H7 (cell line): ENCODE results near the gene KRTAP10-6. TPM values are rescaled to one million over a fixed set of nuclear protein-coding genes. Genes with fewer than 3 reads are reported as not detected.

Experiments
- DNase-seq: peaks from one replicate; pipeline ENCODE4 v3.0.0; 2012
- H3K27me3 ChIP-seq: 2 replicates; pipeline ENCODE4 v1.6.0; 2011; ENCODE audit warnings: mild to moderate bottlenecking, low read length; ENCODE audit not compliant: control insufficient read depth, insufficient read depth
- H3K36me3 ChIP-seq: replicated peaks from 2 replicates; pipeline ENCODE4 v1.5.1; 2011; ENCODE audit warnings: low read length; ENCODE audit not compliant: control insufficient read depth, insufficient read depth
- H3K4me3 ChIP-seq: 2 replicates; pipeline ENCODE4 v1.5.1; 2011; ENCODE audit warnings: low read depth, mild to moderate bottlenecking, control low read depth, low read length, moderate library complexity; ENCODE audit not compliant: insufficient read depth
- total RNA-seq: library from RNA; depleted of rRNA; stranded (reverse); fragments of >200 nt; shearing (Covaris generic); gene quantifications from 2 replicates; pipeline ENCODE4 v1.2.3, GENCODE V29; 2014

Gene KRTAP10-6
- total RNA-seq, 1 experiment from 2014 or later = not detected

DNA sequence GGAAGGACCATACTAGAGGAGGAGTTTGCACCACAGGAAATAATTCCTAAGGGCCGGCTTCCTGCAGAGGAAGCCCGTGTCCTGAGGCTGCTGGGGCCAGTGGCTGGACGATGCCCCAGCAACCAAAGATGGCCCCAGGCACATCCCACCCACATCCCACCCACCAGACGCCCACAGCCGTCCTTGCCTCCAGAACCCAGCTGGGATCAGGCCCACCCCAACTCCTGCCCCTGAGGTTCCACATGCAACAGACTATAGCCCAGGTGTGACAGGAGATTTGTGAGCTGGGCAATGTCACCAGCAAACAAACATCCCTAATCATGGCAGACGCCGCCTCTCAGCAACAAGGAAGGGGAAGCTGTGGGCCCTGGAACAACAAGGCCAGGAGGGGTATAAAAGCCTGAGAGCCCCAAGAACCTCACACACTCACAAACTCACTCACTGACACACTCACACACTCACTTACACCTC, 34.4 kb upstream of the KRTAP10-6 start, which contains the start of gene KRTAP10-9:
Gene KRTAP10-9, plus strand, starts transcription at position 421 of the 471 bp plus-strand sequence. CDS start 79 bp downstream, outside the sequence.
- DNase-seq = peak; percentile 30
- Histone ChIP-seq H3K36me3 (no peaks in the 10 kb centered on the region), H3K4me3 (no peak within 1 kb of the TSS), H3K27me3 (no peaks in the 10 kb centered on the region)

DNA sequence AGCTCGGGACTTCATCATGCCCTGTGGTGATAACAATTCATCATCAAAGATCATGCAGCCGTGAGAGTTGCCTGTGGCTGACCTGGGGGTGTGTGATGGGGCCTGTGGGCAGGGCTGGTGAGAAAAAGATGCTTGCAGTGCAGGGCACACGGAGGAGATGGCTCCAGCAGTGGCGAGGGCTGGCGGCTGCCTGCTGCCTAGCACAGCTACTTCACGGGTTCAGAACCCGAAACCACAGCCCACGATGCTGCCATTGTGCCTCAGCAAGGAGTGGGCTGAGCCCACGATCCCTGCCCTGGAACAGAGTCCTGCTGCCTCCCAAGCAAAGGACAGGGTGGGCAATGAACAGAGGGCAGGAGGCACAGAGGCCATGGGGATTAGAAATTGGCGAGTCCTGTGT, 34.0 kb upstream of the KRTAP10-6 start:
- DNase-seq = no peak
- H3K36me3 ChIP-seq = no peaks in the 10 kb centered on the region
- H3K27me3 ChIP-seq = no peaks in the 10 kb centered on the region
- no peak overlapping the region for H3K4me3 ChIP-seq

DNA sequence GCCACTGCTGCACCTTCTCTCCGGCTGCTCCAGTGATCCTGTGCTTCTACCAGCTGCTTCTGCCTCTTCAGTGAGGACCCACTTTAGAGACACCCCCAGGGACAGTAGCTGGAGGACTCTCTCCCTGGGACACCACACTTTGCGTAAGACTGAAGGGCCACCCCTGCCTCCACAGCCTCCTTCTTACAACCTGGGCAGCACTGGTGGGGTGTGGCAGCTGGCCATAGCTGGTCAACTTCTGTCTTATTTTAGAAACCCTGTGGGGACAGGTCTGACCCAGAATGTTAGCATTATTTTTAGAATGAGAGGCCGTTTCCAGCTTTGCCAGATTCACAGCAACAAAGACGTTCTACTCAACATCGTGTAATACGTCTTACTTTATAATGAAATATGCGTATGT, 33.5 kb upstream of the KRTAP10-6 start:
- no peak for DNase-seq
- H3K27me3 ChIP-seq = no peaks in the 10 kb centered on the region
- no peak overlapping the region for H3K4me3 ChIP-seq
- no peaks in the 10 kb centered on the region for H3K36me3 ChIP-seq

DNA sequence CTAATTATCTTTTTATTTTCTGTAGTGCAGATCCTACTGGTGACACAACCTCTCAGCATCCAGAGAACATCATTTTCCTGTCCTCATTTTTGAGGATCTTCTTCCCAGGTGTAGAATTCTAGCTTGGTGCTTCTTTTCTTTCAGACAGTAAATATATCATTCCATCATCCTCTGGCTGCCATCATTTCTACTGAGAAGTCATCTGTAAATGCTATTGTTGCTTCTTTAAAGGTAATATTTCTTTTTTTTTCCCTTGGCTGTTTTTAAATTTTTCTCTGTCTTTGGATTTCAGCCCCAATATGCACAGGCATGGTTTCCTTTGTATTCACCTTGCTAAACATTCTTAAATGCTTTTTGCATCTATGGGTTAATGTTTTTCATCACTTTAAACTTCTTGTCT, 31.3 kb upstream of the KRTAP10-6 start:
- DNase-seq = no peak
- Histone ChIP-seq H3K36me3 (no peaks in the 10 kb centered on the region), H3K4me3 (no peak overlapping the region), H3K27me3 (no peaks in the 10 kb centered on the region)

DNA sequence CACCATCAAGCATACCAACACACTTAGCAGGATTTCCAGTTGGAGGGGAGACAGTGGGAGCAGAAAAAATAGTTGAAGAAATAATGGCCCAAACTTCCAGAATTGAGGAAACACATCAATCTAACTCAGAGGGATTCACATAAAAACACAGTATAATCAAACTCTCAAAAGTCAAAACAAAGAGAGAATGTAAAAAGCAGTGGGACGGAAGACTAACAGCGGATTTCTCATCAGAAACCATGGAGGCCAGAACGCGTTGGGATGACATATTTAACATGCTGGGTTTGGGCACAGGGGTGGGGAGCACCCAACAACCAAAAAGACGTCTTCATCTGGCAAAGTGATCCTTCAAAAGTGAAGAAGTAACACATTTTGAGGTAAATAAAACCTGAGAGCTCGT, 27.6 kb upstream of the KRTAP10-6 start:
- no peaks in the 10 kb centered on the region for H3K27me3 ChIP-seq
- no peak for DNase-seq
- H3K36me3 ChIP-seq = no peaks in the 10 kb centered on the region
- no peak overlapping the region for H3K4me3 ChIP-seq

DNA sequence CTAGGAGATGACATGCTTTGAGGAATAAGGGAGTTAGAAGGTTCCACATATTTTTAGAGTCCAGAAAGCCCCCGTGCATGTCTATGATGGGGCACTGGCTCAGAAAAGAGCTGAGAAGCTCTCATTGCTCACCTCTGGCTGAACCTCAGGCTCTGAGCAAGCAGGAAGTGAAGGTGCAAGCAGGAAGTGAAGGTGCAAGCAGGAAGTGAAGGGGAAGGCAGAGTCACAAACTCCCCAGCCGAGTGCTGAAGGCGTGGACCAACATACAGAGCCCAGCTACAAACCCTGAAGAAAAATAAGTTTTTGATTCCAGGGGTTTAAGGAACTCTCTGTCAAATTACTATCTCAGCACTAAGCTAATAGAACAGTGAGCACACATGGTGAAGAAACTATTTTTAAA, 26.6 kb upstream of the KRTAP10-6 start:
- H3K4me3 ChIP-seq = no peak overlapping the region
- DNase-seq = no peak

DNA sequence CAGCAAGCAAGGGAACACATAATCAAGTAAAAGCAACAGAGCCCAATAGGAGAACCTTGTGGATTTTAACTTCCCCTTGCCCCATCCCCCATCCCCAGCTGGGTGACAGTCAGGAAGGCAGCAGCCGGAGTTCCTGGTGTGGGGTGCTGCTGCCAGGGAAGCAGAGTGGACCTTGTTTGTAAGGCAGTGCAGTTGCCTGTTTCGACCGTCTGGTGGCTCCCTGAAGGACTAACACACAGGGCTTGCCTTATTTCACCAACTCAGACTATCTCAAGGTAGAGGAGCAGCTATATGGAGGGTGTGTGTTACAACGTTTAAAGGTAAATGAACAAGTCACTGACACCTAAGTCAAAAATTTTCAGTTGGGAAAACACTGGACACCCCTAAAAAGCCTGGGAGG, 26.2 kb upstream of the KRTAP10-6 start:
- DNase-seq = peak; percentile 74
- Histone ChIP-seq H3K36me3 (no peaks in the 10 kb centered on the region), H3K27me3 (no peaks in the 10 kb centered on the region), H3K4me3 (no peak overlapping the region)

More for the DNA sequence above, 26.6 kb upstream of the KRTAP10-6 start:
- no peaks in the 10 kb centered on the region for H3K36me3 ChIP-seq
- no peaks in the 10 kb centered on the region for H3K27me3 ChIP-seq

DNA sequence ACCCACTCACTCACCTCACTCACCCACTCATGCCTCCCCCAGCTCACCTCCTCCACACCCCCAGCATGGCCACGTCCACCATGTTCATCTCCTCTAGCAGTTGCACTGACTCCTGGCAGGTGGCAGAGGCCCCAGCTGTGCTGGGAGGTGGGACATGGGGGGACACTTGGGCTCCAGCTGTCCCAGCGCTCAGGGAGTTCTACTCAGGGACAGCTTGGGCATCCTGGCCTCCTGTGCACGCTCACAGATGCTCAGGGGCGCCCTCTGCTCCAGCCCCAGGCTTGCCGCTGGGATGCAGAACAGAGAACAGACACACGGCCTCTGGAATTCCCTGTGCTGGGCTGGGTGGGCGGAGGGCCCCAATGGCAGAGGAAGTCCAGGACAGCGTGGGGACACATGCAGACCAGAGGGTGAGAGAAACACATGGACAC, 24.8 kb upstream of the KRTAP10-6 start:
- H3K4me3 ChIP-seq = no peak overlapping the region
- H3K27me3 ChIP-seq = no peaks in the 10 kb centered on the region
- peak; percentile 63 for DNase-seq
- no peaks in the 10 kb centered on the region for H3K36me3 ChIP-seq

DNA sequence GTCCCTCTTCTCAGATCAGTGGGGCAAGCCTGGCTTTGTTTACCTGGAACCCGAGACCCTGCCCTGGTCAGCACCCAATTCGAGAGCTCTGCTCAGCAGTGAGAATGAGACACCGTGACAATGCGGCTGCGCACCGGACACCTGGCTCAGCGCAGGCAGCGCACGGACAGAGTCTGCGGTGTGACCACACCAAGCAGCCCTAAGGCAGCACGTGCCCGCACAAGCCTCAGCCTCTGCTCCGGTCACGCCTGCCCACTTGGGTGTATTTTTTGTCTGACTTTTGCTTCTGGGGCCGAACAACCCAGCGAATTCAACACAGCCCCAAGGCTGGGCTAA, 24.3 kb upstream of the KRTAP10-6 start:
- Histone ChIP-seq H3K4me3 (no peak overlapping the region), H3K27me3 (no peaks in the 10 kb centered on the region), H3K36me3 (no peaks in the 10 kb centered on the region)
- DNase-seq = no peak

DNA sequence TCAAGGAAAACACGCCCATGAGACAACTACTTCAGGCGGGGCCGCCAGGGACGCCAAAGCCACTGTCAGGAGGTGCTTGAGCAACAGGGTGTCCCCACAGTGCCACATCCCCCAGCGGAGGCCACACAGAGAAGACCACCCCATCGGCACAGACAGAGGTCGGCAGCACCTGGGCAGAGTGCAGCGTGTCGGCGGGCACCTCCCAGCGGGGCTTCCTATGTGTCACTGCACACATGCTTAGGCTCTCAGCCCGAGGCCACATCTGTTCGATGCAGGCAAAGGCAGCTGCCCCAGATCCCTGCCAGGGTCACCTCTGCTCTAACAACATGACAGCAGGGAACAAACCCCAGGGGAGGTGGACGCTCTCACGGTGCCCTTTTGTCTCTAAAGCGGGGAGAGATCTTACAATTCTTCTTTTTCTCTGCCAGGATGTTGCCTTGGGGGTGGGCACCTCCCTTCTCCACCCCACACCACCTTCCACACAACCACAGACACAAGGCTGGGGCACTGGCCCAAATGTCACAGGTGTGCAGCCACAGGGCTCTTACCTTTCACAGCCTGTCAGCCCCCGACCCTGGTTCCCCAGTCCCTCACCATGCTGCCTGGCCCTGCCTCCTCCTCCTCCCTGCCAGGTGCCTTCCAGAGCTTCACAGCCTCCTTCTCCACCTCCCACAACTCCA, 23.7 kb upstream of the KRTAP10-6 start:
- H3K36me3 ChIP-seq = no peaks in the 10 kb centered on the region
- H3K27me3 ChIP-seq = no peaks in the 10 kb centered on the region
- peak; percentile 42 for DNase-seq
- no peak overlapping the region for H3K4me3 ChIP-seq

DNA sequence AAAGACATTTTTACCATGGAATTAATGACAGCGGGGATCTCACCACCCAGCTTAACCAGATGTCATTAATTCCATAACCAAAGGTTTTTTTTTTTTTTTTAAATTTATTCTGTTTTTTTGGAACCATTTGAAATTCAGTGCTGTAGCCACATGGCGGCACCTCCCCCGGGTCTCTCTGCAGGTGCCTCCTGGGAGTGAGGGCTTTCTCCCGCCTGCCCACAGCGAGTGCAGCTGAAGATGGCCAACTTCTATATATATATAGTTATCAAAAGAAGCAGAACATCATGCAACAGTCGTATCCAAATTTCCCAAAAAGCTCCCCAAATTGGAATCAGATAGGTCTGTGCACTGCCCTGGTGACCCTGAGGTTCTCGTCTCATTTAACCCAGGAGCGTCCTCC, 23.2 kb upstream of the KRTAP10-6 start:
- H3K4me3 ChIP-seq = no peak overlapping the region
- H3K27me3 ChIP-seq = no peaks in the 10 kb centered on the region
- H3K36me3 ChIP-seq = no peaks in the 10 kb centered on the region
- peak; percentile 46 for DNase-seq

DNA sequence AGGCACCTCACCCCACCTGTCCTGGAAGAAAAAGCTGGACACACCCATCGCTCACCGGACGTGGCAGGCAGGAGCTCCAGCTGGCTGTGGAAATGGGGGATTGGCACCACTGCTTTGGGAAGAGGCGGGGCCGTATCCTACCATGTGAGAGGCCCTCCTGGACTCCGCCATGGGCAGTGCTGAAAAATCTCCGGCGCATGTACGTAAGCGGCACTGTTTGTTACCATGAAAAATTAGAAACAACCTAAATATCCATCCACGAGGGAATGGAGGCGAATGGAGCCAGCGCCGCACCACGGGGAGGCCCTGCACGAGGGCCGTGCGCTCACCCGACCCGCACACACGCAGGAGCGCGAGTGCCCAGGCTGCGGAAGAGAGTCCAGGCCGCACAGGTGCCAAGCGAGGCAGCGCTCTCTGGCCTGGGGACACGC, 22.7 kb upstream of the KRTAP10-6 start:
- Histone ChIP-seq H3K4me3 (no peak overlapping the region), H3K27me3 (no peaks in the 10 kb centered on the region), H3K36me3 (no peaks in the 10 kb centered on the region)
- no peak for DNase-seq

DNA sequence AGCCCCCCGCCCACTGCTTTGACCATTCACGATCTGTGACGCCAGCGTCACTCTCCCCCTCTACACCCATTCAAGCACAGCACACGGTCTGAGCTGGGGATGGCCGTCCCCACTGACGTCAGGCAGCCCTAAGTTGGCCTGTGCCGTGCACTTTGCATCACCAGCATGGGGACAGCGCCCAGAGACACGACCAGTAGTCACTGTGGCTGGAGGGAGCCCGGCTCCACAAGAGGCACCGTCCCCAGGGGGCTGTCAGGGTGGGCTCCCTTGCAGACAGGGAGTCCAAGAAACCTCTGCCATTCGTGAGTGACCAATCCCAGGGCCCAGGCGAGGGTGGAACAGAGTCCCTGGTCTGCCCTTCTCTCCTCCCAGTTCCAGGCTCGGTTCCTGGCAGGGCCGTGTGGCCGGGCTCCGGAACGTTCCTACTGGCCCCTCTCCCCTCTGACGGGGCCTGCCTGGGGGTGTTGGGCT, 21.9 kb upstream of the KRTAP10-6 start:
- no peaks in the 10 kb centered on the region for H3K27me3 ChIP-seq
- no peaks in the 10 kb centered on the region for H3K36me3 ChIP-seq
- H3K4me3 ChIP-seq = no peak overlapping the region
- DNase-seq = no peak

DNA sequence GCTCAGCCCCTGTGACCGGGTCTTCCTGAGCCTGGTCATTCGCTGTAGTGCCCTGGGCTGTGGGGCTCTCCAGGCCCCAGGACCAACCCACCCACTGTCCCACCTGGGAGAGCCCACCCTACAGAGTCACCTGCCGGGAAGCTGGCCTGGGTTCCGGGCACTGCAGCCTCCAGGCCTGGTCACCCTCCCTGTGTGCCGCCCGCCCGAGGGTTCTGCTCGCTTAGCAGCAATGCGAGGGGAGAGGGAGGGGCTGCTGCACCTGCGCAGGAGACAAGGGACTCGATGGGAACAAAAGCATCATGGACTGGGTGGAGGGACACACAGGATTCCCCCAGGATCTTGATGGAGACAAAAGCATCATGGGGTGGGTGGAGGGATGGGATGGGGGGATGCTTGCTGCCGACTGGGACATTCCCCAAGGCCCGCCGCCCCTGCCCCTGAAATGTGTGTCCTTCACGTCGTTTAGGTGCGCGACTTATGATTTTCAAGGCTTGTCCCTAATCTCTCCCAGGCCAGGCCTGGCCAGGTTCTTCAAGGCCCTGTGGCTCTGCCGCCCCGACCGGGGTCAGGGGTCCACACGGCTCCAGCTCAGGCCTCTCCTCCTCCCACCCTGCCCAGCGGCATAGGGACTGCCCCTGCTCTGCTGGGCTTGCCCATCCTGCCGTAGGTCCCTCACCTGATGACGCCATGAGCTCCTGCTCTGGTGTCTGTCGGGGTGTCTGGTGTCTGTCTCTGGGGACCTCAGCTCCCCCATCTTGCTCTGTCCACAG, 21.3 kb upstream of the KRTAP10-6 start:
- no peak overlapping the region for H3K4me3 ChIP-seq
- H3K27me3 ChIP-seq = no peaks in the 10 kb centered on the region
- no peak for DNase-seq
- no peaks in the 10 kb centered on the region for H3K36me3 ChIP-seq

DNA sequence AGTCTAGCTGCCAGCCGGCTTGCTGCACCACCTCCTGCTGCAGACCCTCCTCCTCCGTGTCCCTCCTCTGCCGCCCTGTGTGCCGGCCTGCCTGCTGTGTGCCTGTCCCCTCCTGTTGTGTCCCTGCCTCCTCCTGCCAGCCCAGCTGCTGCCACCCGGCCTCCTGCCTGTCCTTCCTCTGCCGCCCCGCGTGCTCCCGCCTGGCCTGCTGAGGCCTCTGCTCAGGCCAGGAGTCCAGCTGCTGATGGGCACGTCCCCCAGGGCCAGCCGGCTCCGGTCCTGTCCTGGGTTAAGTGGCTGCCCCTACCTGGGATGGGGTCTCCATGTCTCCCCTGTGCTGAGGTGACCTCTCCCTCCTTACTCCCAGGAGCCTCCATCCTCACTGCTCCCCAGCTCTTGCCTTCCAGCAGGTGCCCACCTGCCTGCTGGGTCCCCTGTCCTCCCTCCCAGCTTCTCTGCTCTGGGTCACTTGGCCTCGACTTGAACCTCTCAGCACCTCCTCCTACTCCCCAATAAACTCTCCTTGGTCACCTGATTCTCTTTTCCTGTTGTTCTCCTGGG, 20.4 kb upstream of the KRTAP10-6 start:
- no peak for DNase-seq
- Histone ChIP-seq H3K36me3 (no peaks in the 10 kb centered on the region), H3K4me3 (no peak overlapping the region), H3K27me3 (no peaks in the 10 kb centered on the region)
